Skin epidermis (tissue), 12 donors: ENCODE measurements around the gene RSU1.
"Not testable (repeated sequence)": the region's sequence is repeated elsewhere in the genome, so short reads cannot be mapped to it uniquely, and the experiment has no call there.

Source experiments
- H3K27ac ChIP-seq, 21 experiments: fragments of 200-600 bp; sonication (generic) in 11 of 21; one replicate each; pipeline ENCODE4 v1.5.0; 2020; ENCODE audit warnings: mild to moderate bottlenecking in 3 of 21, inconsistent platforms in 2 of 21, moderate library complexity in 2 of 21
- H3K4me3 ChIP-seq, 7 experiments: fragments of 200-600 bp; sonication (generic) in 2 of 7; one replicate each; pipeline ENCODE4 v1.5.0; 2020; ENCODE audit warnings: inconsistent platforms in 2 of 7, mild to moderate bottlenecking in 2 of 7, moderate library complexity in 1 of 7

RSU1 gene

DNA sequence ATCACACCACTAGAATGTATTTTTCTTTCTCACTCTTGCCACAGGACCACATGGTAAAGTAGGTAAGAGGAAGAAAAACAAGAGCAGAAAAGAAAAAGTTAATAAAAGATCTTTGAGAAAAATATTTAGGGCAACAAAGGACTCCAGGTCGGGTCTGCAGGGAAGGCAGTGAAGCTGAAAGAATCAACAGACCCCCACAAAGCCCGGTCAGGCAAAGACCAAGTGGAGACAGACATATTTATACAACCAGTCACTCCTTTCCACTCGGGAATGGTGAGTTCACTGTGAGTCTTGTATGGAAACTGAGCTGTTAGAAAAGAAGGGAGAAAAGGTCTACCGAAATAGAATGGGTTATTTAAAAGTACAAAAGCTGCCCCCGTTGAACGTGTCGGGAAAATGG, 28.0 kb downstream of the RSU1 start:
- no peak overlapping the region for H3K27ac ChIP-seq
- H3K4me3 ChIP-seq: no peak overlapping the region

DNA sequence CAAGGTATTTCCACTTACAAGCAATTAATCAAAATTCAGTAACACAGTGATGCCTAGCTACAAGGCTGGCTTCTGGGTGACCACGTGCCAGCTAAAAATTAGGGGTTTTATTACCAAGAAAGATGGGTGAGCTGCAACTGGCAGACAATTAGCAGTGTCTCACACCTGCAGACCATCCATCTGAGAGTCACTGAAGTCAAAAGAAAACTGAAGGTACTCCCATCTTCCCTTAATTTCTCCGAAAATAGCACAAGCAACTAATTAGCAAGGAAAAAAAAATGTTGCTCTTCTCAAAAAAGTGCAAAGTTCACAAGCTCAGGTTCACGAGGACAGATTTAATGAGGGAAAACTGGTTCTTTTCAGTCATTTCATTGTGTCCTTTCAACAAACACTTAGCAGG, 28.4 kb downstream of the RSU1 start:
- no peak overlapping the region for H3K4me3 ChIP-seq
- peak overlapping the region in 2 of 21 experiments; percentile 49 to 63 for H3K27ac ChIP-seq

DNA sequence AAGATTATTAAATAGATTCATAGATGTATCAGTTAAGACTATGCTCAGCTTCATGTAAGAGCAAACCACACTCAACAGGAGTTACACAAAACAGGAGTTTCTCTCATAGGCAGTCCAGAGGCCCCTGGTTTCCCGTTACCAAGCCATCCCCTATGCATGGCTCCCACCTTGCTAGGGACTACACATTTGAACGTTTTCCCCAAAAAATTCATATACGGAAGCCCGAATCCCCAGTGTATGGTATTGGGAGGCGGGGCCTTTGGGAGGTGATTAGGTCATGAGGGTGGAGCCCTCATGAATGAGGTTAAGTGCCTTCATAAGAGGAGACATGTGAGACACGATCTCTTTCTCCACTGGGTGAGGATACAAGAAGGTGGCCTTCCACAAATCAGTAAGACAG, 29.1 kb downstream of the RSU1 start:
- H3K4me3 ChIP-seq: no peak overlapping the region
- peak overlapping the region in 4 of 21 experiments; percentile 34 to 63 (median 44) for H3K27ac ChIP-seq

DNA sequence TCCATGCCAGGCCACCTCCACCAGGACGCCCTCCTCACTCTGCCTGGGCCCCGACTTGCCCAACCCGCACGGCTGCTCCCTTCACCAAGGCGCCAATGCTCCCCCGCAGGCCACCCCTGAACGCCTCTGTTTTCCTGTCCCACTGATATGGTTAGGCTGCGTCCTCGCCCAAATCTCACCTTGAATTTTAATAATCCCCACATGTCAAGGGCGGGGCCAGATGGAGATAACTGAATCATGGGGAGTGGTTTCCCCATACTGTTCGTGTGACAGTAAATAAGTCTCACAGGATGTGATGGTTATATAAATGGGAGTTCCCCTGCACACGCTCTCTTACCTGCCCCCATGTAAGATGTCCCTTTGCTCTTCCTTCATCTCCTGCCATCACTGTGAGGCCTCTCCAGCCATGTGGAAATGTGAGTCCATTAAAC, 29.8 kb downstream of the RSU1 start:
- peak overlapping the region in 3 of 21 experiments; percentile 34 to 63 (median 39) for H3K27ac ChIP-seq
- no peak overlapping the region for H3K4me3 ChIP-seq

DNA sequence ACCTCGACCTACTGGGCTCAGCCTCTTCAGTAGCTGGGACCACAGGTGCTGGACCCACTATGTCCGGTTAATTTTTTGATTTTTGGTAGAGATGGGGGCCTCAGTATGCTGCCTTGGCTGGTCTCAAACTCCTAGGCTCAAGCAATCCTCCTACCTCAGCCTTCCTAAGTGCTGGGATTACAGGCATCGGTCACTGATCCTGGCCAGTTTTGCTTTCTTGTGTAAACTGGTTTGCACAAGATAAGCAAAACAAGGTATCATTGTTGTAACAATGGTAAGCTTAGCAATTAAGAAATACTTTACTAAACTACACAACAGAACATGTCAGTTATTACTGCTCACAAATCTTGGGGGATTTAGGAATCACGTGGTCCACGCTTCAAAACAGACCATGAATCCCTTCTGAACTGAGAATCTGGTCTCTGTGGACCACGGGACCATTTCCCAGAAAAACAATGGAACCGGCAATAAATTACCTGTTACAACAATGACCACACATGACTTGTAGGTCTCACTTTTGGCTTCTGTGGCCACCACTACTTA, 36.8 kb downstream of the RSU1 start:
- Histone ChIP-seq H3K27ac (no peak overlapping the region), H3K4me3 (no peak overlapping the region)

DNA sequence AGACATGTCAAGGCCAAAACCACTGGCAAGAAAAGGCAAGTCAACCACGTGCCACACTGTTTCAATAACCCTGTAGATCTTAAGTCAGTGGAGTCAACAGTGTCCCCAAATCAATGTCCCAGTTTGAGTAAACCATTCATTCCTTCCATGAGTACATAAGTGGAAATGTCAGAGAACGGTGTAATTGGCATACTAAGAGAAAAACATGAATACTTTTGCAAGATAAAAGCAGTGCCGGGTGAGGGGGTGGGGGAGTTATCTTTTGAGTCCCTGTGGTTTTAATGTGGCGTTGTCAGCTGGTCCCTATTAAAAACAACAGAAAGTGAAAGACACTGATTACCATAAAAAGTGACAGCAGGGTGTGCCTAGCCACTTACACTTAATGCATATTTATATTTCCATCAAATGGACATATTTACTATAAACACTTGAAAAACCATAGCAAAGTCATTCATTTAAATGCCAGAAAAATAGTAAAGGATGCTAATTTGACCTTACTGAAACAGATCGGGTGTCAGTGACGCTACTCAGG, 37.8 kb downstream of the RSU1 start:
- no peak overlapping the region for H3K4me3 ChIP-seq
- H3K27ac ChIP-seq: no peak overlapping the region

DNA sequence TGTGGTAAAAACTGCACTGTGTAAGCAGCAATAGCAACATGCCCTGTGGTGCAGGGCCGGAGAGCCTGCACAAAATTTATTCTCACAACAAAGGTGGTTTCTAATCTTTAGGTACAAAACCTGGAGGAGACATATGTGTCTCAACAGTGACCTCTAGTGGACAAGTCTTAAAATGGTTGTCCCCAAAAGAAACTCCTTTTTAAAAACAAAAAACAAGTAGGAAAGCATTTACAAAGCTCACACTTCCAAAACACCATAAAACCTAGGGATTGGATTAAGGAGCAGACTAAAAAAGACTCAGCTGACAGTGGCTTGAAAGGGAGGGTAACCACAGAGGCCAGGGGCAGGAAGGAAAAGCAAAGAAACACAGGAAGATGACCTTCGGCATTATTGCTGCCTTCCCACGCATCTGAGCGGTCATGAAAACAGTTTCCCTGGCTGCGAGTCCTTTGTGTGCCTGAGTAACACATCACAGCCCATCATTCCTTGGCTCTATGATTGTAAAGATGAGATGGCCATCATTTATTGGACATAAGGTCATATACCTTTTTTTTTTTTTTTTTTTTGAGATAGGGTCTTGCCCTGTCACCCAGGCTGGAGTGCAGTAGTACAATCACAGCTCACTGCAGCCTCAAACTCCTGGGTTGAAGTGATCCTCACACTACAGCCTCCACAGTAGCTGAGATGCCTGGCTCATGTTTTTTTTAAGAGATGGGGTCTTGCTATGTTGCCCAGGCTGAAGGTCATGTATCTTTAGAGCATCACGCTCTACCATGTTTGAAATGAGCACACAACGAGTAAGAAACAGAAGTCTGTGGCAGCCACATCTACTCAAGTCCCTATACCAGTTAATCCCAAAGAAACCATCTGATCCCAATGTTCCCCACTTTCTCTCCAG, 39.5 kb downstream of the RSU1 start:
- Histone ChIP-seq H3K4me3 (no peak overlapping the region), H3K27ac (peak overlapping the region in 3 of 21 experiments; percentile 19 to 35 (median 33))

DNA sequence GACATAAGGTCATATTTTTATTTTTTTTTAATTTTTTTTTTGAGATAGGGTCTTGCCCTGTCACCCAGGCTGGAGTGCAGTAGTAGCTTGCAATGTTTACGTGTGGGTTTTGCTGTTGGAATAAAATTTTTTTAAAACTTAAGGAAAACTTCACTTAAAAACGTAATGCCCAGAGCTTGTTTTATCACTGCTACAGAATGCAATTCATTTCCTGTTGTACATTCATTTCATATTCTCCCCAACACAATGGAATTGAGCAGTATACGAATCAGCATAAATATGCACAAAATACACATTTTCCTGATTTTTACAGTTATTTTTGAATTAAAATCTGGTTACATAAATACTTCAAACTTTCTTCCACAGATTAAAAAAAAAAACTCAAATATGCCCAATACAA, 40.3 kb downstream of the RSU1 start:
- Histone ChIP-seq H3K4me3 (no peak overlapping the region), H3K27ac (peak overlapping the region in 2 of 21 experiments; percentile 19 to 33)

DNA sequence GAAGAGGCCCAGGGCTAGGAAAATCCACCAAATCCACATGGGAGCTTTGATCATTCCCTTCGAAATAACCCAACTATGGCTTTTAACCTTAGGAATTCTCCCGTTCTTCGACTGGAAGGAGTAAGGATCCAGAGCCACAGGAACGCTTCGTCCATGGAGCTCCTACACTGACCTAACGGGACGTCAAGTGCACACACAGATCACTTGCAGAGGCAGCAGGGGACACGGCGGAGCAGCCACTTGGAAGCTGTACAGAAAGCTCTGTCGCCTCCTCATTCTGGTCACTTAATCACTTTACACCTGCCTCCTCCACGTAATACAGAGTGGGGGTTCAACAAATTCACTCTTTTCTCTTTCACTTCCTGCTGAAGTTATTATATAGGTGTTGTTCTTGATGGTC, 43.9 kb downstream of the RSU1 start:
- Histone ChIP-seq H3K4me3 (no peak overlapping the region), H3K27ac (no peak overlapping the region)

DNA sequence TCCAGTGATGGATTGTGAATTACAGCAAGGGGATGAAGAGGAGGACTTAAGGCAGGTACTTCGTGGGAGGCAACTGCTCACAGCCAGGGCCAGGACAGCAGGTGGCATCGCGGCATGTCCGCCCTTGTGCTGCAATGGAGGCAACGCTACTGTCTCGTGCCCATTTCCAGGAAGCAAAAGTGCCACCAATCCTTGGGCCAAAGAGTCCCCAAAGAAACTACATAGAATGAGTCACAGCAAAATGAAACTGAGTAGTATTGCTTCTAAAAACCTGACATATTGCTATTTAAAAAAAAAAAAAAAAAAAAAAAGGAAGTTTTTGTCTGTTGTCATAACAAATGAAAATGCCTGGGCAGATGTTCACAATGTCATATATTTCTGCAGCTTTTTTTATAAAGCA, 46.6 kb downstream of the RSU1 start:
- H3K4me3 ChIP-seq: no peak overlapping the region
- no peak overlapping the region for H3K27ac ChIP-seq

DNA sequence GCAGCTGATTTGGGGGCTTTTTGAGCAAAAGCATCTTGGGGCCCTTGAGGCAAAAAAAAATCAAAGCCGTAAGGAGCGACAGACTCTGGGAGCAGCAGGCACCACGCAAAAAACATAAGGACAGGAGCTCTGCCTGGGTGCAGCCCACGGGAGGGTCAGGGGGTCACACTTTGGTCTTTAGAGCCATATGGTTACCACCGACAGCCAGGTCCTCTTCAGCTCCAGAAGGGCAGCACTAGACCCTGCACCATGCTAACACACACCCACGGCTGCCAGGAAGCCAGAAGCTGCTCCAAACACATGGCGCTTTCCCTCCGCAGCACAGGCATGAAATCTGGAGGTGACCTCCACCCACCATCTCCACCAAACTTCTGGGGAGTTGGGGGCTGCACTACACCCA, 47.1 kb downstream of the RSU1 start:
- Histone ChIP-seq H3K27ac (no peak overlapping the region), H3K4me3 (no peak overlapping the region)

DNA sequence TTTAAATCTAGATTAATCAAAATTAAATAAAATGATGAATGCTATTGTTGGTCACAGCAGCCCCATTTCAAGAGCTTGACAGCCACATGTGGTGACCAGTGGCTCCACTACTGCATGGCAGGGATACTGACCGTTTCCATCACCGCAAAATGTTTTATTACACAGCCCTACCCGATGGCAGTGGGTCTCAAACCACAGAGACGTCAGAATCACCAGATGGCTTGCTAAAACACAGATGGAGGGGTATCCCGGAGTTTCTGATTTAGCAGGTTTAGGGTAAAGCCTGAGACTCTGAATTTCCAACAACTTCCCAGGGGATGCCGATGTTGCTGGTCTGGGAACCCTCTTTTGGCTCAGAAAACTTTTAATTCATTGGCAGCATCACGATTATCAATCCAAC, 47.9 kb downstream of the RSU1 start:
- Histone ChIP-seq H3K4me3 (no peak overlapping the region), H3K27ac (no peak overlapping the region)

DNA sequence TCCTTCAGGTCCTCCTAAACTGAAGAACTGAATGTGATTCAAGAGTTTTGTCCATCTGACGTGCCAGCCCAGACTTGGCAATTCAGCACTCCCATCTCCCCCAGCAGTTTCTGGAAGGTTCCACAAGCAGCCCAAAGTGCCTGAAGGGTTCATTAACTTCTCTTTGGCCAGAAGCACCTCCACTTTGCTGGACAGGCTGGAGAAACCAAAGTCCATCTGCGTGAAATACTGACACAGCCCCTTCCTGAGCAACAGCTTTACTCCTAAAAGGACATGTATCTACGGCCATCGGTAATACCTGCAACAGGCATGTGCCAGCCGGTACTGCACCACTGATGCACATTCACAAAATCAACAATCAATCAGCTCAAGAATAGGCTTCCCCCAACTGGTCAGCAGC, 48.5 kb downstream of the RSU1 start:
- Histone ChIP-seq H3K4me3 (no peak overlapping the region), H3K27ac (no peak overlapping the region)

DNA sequence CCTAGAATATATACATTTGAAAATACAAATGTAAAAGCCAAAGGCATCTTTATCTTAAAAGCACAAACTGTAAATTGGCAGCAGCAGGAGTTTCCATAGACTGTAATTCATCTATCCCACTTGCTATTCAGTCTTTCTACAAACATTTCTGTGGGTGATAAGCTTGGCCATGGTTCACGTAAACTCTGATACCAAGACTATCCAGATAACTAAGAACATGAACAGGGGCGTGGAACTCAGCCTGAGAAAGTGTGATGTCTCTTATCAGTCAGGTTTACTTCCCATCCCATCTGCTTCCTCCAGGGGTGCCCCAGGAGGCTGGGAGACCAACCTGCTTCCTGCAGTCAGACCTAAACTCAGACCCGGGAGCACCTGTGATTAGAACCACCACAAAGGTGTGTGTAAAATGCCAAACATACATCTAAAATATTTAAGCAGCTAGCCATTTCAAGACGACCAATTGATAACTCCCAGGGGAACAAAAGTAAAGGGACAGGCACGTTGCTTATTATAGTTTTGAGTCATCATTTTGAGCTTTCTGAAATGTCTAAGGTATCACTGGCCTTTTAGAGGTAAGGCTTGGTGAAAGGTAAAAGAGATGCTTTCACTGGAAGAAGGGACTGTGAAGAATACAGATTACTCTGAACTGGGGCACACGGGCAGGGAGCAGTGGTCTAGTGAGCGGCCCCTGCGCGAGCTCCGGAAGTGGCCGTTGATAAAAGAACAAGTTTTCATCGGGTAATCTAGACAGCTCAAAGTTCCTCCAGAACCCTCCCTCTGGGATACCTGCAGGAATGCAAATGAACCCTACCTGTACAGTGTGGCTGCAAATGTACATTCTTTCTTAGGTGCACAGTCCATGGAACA, 51.5 kb downstream of the RSU1 start:
- H3K4me3 ChIP-seq: no peak overlapping the region
- no peak overlapping the region for H3K27ac ChIP-seq

DNA sequence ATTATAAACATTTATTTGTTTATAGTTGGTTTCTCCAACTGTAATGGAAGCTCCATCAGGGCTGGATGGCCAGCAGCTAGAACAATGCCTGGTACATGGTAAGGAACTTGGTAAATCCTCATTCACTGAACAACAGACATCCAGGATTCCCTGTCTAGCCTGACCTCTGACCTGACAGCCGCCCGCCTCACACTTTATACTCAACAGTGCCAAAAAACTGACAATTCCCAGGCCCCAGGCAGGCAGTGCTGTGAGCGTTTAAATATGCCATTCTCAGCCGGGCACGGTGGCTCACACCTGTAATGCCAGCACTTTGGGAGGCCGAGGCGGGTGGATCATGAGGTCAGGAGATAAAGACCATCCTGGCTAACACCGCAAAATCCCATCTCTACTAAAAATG, 55.9 kb downstream of the RSU1 start:
- no peak overlapping the region for H3K4me3 ChIP-seq
- H3K27ac ChIP-seq: no peak overlapping the region

DNA sequence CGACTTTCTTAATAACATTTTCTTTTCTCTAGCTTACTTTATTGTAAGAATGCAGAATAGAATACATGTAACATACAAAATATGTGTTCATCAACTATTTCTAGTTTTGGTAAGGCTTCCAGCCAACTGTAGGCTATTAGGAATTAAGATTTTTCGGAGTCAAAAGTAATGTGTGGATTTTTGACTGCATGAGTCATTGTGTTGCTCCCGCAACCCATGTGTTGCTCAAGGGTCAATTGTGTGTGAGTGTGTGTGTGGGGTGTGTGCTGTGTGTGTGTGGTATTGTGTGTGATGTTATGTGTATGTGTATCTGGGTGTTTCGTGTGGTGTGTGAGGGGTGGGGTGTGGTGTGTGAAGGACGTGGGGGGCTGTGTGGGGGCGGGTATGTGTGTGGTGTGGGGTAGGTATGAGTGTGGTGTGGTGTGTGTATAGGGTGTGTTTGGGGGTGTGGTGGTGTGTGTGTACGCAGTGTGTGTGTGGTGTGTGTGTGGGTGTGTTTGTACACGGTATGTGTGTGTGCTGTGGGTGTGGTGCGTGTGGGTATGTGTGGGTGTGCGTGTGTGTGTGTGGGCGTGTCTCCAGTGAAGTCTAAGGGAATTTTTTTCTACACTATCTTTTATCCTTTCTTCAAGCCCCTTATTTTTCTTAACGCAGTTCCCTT, 60.5 kb downstream of the RSU1 start:
- Histone ChIP-seq H3K27ac (no peak overlapping the region), H3K4me3 (no peak overlapping the region)

DNA sequence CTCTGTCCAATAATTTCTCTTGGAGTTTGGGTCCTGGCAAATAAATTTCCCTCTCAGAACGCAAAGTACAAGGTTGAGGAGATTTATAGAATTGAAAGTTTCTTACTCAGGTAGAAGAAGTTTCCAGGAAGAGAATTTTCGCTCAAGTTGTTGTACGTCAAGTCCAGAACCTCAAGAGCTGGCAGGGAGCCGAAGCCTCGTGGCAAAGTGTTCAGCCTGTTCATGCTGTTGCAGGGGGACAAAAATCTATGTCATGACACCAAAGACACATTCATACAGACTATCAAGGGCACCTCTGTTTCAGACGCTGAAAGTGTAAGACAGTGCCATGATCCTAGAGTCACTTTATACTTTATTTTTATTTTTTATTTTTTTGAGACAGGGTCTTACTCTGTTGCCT, 62.5 kb downstream of the RSU1 start:
- no peak overlapping the region for H3K27ac ChIP-seq
- no peak overlapping the region for H3K4me3 ChIP-seq

DNA sequence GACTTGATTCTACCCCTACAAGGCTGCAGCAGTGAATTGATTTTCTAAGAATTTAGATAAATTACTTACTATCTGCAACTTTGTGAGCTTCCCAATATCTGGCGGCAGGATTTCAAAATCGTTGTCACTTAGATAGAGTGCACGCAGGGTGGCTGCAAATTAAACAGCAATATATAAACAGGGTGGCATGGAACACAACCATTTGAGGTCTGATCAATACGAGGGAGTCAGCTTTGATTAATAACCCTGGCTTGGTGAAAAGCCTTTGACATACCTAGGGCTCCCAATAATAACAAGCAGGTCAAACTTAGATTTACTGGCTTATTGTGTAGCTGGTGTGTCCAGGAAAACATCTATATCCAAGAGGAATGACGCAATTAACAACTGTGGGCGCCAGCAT, 64.4 kb downstream of the RSU1 start:
- not testable (repeated sequence) for H3K27ac ChIP-seq, H3K4me3 ChIP-seq

DNA sequence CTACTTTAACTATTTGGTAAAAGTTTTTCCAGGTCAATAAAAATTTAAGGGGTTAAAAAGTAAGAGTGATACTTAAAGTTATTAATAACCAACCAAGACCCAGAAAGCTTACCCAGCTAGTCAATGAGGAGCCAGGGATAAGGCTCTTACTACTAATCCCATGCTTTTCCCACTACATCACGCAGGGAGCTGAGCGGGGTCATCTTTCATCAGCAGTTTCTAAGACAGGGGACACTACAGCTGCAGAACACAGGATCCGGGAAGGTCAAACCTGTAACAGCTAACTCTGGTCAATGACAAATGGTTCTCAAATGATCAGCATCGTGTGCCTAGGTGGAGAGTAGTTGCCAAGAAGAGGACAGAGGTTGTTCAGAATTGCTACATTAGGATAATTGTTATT, 65.1 kb downstream of the RSU1 start:
- H3K4me3 ChIP-seq: no peak overlapping the region
- no peak overlapping the region for H3K27ac ChIP-seq

DNA sequence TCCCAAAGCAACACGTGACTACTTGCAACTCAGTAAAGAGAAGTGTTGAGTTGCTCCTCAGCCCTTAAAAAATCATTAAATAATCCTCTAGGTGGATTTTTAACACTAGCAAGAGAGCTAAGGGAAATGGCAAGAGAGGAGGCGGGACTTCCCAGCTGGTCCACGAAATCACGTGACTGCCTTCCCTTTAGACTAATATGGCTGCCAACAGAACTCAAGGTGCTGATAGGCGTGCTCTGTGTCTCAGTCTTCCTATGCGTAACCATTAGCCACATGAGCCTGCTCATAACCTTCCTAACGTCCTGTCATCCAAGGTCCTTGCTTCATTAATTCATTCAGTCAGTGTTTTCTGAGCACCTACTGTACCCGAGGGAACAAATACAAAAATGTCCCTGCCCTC, 66.0 kb downstream of the RSU1 start:
- Histone ChIP-seq H3K27ac (no peak overlapping the region), H3K4me3 (no peak overlapping the region)
